ENCODE data around the gene TNF. TPM values are rescaled to one million over a fixed set of nuclear protein-coding genes. Genes with fewer than 3 reads are reported as not detected.

TNF gene
- total RNA-seq, 1 donor from 2014 or later, result 0.60 TPM

DNA sequence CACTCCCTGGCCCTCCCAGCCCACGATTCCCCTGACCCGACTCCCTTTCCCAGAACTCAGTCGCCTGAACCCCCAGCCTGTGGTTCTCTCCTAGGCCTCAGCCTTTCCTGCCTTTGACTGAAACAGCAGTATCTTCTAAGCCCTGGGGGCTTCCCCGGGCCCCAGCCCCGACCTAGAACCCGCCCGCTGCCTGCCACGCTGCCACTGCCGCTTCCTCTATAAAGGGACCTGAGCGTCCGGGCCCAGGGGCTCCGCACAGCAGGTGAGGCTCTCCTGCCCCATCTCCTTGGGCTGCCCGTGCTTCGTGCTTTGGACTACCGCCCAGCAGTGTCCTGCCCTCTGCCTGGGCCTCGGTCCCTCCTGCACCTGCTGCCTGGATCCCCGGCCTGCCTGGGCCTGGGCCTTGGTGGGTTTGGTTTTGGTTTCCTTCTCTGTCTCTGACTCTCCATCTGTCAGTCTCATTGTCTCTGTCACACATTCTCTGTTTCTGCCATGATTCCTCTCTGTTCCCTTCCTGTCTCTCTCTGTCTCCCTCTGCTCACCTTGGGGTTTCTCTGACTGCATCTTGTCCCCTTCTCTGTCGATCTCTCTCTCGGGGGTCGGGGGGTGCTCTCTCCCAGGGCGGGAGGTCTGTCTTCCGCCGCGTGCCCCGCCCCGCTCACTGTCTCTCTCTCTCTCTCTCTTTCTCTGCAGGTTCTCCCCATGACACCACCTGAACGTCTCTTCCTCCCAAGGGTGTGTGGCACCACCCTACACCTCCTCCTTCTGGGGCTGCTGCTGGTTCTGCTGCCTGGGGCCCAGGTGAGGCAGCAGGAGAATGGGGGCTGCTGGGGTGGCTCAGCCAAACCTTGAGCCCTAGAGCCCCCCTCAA lies 3.1 kb upstream of the TNF start, which contains the start of gene LTA:
LTA (plus strand) TSS at position 249 of the 871 bp plus-strand sequence; CDS start at position 703, 454 bp downstream.
- no peak within 1 kb of the TSS for H3K4me3 Mint-ChIP-seq
- no peaks in the 10 kb centered on the region for H3K9me3 Mint-ChIP-seq
- peaks cover 7% of the 10 kb centered on the region for H3K27me3 Mint-ChIP-seq (ENCODE audit: low read depth)
- no peaks in the 10 kb centered on the region for H3K36me3 Mint-ChIP-seq
- no peak for DNase-seq (ENCODE audit: low spot score in 2 of 2, unreplicated experiment in 2 of 2)
- H3K4me1 Mint-ChIP-seq, result peaks cover 5% of the 10 kb centered on the region
- TF ChIP-seq, protein P1, sequence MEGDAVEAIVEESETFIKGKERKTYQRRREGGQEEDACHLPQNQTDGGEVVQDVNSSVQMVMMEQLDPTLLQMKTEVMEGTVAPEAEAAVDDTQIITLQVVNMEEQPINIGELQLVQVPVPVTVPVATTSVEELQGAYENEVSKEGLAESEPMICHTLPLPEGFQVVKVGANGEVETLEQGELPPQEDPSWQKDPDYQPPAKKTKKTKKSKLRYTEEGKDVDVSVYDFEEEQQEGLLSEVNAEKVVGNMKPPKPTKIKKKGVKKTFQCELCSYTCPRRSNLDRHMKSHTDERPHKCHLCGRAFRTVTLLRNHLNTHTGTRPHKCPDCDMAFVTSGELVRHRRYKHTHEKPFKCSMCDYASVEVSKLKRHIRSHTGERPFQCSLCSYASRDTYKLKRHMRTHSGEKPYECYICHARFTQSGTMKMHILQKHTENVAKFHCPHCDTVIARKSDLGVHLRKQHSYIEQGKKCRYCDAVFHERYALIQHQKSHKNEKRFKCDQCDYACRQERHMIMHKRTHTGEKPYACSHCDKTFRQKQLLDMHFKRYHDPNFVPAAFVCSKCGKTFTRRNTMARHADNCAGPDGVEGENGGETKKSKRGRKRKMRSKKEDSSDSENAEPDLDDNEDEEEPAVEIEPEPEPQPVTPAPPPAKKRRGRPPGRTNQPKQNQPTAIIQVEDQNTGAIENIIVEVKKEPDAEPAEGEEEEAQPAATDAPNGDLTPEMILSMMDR (IDR thresholded peaks at IDR 0.05; ENCODE audit: unreplicated experiment), result no peak
- no peak within 1 kb of the TSS for H3K27ac Mint-ChIP-seq

DNA sequence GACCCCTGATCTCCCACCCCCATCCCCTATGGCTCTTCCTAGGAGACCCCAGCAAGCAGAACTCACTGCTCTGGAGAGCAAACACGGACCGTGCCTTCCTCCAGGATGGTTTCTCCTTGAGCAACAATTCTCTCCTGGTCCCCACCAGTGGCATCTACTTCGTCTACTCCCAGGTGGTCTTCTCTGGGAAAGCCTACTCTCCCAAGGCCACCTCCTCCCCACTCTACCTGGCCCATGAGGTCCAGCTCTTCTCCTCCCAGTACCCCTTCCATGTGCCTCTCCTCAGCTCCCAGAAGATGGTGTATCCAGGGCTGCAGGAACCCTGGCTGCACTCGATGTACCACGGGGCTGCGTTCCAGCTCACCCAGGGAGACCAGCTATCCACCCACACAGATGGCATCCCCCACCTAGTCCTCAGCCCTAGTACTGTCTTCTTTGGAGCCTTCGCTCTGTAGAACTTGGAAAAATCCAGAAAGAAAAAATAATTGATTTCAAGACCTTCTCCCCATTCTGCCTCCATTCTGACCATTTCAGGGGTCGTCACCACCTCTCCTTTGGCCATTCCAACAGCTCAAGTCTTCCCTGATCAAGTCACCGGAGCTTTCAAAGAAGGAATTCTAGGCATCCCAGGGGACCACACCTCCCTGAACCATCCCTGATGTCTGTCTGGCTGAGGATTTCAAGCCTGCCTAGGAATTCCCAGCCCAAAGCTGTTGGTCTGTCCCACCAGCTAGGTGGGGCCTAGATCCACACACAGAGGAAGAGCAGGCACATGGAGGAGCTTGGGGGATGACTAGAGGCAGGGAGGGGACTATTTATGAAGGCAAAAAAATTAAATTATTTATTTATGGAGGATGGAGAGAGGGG lies 1.9 kb upstream of the TNF start:
- no peaks in the 10 kb centered on the region for H3K9me3 Mint-ChIP-seq
- DNase-seq (ENCODE audit: low spot score in 2 of 2, unreplicated experiment in 2 of 2), result no peak
- peaks cover 5% of the 10 kb centered on the region for H3K4me1 Mint-ChIP-seq
- H3K36me3 Mint-ChIP-seq, result no peaks in the 10 kb centered on the region
- H3K4me3 Mint-ChIP-seq, result no peak overlapping the region
- TF ChIP-seq, protein P1 (IDR thresholded peaks at IDR 0.05; ENCODE audit: unreplicated experiment), result no peak
- H3K27ac Mint-ChIP-seq, result no peak overlapping the region
- peaks cover 4% of the 10 kb centered on the region for H3K27me3 Mint-ChIP-seq (ENCODE audit: low read depth)

DNA sequence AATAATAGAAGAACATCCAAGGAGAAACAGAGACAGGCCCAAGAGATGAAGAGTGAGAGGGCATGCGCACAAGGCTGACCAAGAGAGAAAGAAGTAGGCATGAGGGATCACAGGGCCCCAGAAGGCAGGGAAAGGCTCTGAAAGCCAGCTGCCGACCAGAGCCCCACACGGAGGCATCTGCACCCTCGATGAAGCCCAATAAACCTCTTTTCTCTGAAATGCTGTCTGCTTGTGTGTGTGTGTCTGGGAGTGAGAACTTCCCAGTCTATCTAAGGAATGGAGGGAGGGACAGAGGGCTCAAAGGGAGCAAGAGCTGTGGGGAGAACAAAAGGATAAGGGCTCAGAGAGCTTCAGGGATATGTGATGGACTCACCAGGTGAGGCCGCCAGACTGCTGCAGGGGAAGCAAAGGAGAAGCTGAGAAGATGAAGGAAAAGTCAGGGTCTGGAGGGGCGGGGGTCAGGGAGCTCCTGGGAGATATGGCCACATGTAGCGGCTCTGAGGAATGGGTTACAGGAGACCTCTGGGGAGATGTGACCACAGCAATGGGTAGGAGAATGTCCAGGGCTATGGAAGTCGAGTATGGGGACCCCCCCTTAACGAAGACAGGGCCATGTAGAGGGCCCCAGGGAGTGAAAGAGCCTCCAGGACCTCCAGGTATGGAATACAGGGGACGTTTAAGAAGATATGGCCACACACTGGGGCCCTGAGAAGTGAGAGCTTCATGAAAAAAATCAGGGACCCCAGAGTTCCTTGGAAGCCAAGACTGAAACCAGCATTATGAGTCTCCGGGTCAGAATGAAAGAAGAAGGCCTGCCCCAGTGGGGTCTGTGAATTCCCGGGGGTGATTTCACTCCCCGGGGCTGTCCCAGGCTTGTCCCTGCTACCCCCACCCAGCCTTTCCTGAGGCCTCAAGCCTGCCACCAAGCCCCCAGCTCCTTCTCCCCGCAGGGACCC lies 981 bp upstream of the TNF start:
- Mint-ChIP-seq H3K36me3 (no peaks in the 10 kb centered on the region), H3K4me1 (peaks cover 5% of the 10 kb centered on the region), H3K27ac (no peak overlapping the region), H3K4me3 (no peak overlapping the region), H3K9me3 (no peaks in the 10 kb centered on the region), H3K27me3 (ENCODE audit: low read depth) (no peaks in the 10 kb centered on the region)
- no peak for DNase-seq (ENCODE audit: low spot score in 2 of 2, unreplicated experiment in 2 of 2)
- TF ChIP-seq, protein P1 (IDR thresholded peaks at IDR 0.05; ENCODE audit: unreplicated experiment), result no peak

DNA sequence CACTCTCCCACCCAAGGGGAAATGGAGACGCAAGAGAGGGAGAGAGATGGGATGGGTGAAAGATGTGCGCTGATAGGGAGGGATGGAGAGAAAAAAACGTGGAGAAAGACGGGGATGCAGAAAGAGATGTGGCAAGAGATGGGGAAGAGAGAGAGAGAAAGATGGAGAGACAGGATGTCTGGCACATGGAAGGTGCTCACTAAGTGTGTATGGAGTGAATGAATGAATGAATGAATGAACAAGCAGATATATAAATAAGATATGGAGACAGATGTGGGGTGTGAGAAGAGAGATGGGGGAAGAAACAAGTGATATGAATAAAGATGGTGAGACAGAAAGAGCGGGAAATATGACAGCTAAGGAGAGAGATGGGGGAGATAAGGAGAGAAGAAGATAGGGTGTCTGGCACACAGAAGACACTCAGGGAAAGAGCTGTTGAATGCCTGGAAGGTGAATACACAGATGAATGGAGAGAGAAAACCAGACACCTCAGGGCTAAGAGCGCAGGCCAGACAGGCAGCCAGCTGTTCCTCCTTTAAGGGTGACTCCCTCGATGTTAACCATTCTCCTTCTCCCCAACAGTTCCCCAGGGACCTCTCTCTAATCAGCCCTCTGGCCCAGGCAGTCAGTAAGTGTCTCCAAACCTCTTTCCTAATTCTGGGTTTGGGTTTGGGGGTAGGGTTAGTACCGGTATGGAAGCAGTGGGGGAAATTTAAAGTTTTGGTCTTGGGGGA lies 754 bp downstream of the TNF start:
- Mint-ChIP-seq H3K4me1 (peaks cover 7% of the 10 kb centered on the region), H3K27ac (no peak overlapping the region), H3K9me3 (no peaks in the 10 kb centered on the region), H3K27me3 (ENCODE audit: low read depth) (no peaks in the 10 kb centered on the region), H3K4me3 (no peak overlapping the region), H3K36me3 (no peaks in the 10 kb centered on the region)
- TF ChIP-seq, protein P1 (IDR thresholded peaks at IDR 0.05; ENCODE audit: unreplicated experiment), result no peak
- DNase-seq (ENCODE audit: low spot score in 2 of 2, unreplicated experiment in 2 of 2), result no peak

Data from mesothelial cell of epicardium (in vitro differentiated cells).